WTC11 (cell line): Measurements from ENCODE around the gene PDHB. TPM values are rescaled to one million over a fixed set of nuclear protein-coding genes. Genes with fewer than 3 reads are reported as not detected.

Source experiments
- ATAC-seq: fragments of 200-7000 bp; cut with Tn5 transposase; 2 replicates; pipeline ENCODE4 v1.10.0; 2021; ENCODE audit warnings: mild to moderate bottlenecking, moderate library complexity
- CTCF ChIA-PET: fragments of 300-600 bp; sonication (Branson Sonifier 250); formaldehyde crosslinking; loops from one replicate; lab custom pipeline; 2021; ENCODE audit warnings: antibody characterized with exemption; lab: Charles Lee
- POLR2A ChIA-PET: fragments of 350-600 bp; sonication (Branson Sonifier 250); formaldehyde crosslinking; loops from one replicate; lab custom pipeline; 2021; ENCODE audit warnings: antibody characterized with exemption; lab: Charles Lee
- DNase-seq: peaks from one replicate; pipeline ENCODE4 v3.0.0; 2021; ENCODE audit warnings: low spot score
- H3K27ac Mint-ChIP-seq: 2 replicates; pipeline ENCODE4 v1.8.0; 2021; ENCODE audit warnings: mixed read lengths
- H3K27me3 Mint-ChIP-seq: 2 replicates; pipeline ENCODE4 v1.8.0; 2021; ENCODE audit warnings: low read depth, mild to moderate bottlenecking, moderate library complexity, mixed read lengths
- H3K36me3 Mint-ChIP-seq: 2 replicates; pipeline ENCODE4 v1.8.0; 2021; ENCODE audit warnings: mixed read lengths
- H3K4me1 Mint-ChIP-seq: 2 replicates; pipeline ENCODE4 v1.8.0; 2022; ENCODE audit warnings: mixed read lengths
- H3K4me3 Mint-ChIP-seq: 2 replicates; pipeline ENCODE4 v1.8.0; 2021; ENCODE audit warnings: mild to moderate bottlenecking, moderate library complexity, mixed read lengths
- H3K9me3 Mint-ChIP-seq: 2 replicates; pipeline ENCODE4 v1.8.0; 2021; ENCODE audit warnings: mixed read lengths
- ETV6 ChIP-seq: sonication (generic); formaldehyde crosslinking; IDR thresholded peaks from 2 replicates; pipeline ENCODE4 v1.8.1; 2022; ENCODE audit warnings: mild to moderate bottlenecking, missing genetic modification reagents
- FOXK1 ChIP-seq: sonication (generic); formaldehyde crosslinking; IDR thresholded peaks from 2 replicates; pipeline ENCODE4 v1.8.0; 2022; ENCODE audit warnings: mild to moderate bottlenecking, moderate library complexity, missing genetic modification reagents
- GTF2I ChIP-seq: fragments of 250-450 bp; sonication (Bioruptor Pico); conservative IDR thresholded peaks from 2 replicates; pipeline ENCODE4 v1.4.0; 2021; ENCODE audit warnings: mild to moderate bottlenecking
- KAT7 ChIP-seq: sonication (generic); formaldehyde crosslinking; IDR thresholded peaks from 2 replicates; pipeline ENCODE4 v1.8.1; 2023; ENCODE audit warnings: missing genetic modification reagents, mild to moderate bottlenecking, borderline replicate concordance
- MXD4 ChIP-seq: fragments of 250-450 bp; sonication (Bioruptor Pico); IDR thresholded peaks from 2 replicates; pipeline ENCODE4 v1.8.0; 2021; ENCODE audit warnings: mild to moderate bottlenecking, moderate library complexity, borderline replicate concordance
- NFYB ChIP-seq: sonication (generic); formaldehyde crosslinking; conservative IDR thresholded peaks from 2 replicates; pipeline ENCODE4 v1.8.0; 2022; ENCODE audit warnings: low read depth, missing genetic modification reagents
- NR1H2 ChIP-seq: sonication (generic); formaldehyde crosslinking; IDR thresholded peaks from 2 replicates; pipeline ENCODE4 v1.9.0; 2021; ENCODE audit warnings: mild to moderate bottlenecking, moderate library complexity, missing genetic modification reagents
- SP1 ChIP-seq: sonication (generic); formaldehyde crosslinking; conservative IDR thresholded peaks from 2 replicates; pipeline ENCODE4 v1.8.1; 2022; ENCODE audit warnings: missing genetic modification reagents
- TCF7 ChIP-seq: sonication (generic); formaldehyde crosslinking; IDR thresholded peaks from 2 replicates; pipeline ENCODE4 v1.8.0; 2022; ENCODE audit warnings: mild to moderate bottlenecking, low read depth, missing genetic modification reagents, moderate library complexity
- TEAD1 ChIP-seq: sonication (generic); formaldehyde crosslinking; IDR thresholded peaks from 2 replicates; pipeline ENCODE4 v1.8.0; 2022; ENCODE audit warnings: mild to moderate bottlenecking, missing genetic modification reagents
- ZNF317 ChIP-seq: sonication (generic); formaldehyde crosslinking; IDR thresholded peaks from 2 replicates; pipeline ENCODE4 v1.8.1; 2023; ENCODE audit warnings: low read depth, mild to moderate bottlenecking, moderate library complexity, missing genetic modification reagents, borderline replicate concordance
- ZNF423 ChIP-seq: fragments of 250-450 bp; sonication (Bioruptor Pico); IDR thresholded peaks from 2 replicates; pipeline ENCODE4 v2.1.2; 2022; ENCODE audit warnings: mild to moderate bottlenecking, moderate library complexity
- total RNA-seq: library from RNA; stranded (reverse); gene quantifications from 3 replicates; pipeline ENCODE4 v1.2.3, GENCODE V29; 2021
- TF ChIP-seq, protein P1 (sequence below): sonication (generic); formaldehyde crosslinking; IDR thresholded peaks from 2 replicates; pipeline ENCODE4 v1.8.0; 2022; ENCODE audit warnings: mild to moderate bottlenecking, missing genetic modification reagents
- TF ChIP-seq, protein P2 (sequence below): fragments of 250-450 bp; sonication (Bioruptor Pico); IDR thresholded peaks from 2 replicates; pipeline ENCODE4 v1.9.0; 2021; ENCODE audit warnings: mild to moderate bottlenecking, borderline replicate concordance
- TF ChIP-seq, protein P3 (sequence below): sonication (generic); formaldehyde crosslinking; IDR thresholded peaks from 2 replicates; pipeline ENCODE4 v1.8.0; 2023; ENCODE audit warnings: missing genetic modification reagents, mild to moderate bottlenecking, borderline replicate concordance
- TF ChIP-seq, protein P4 (sequence below): sonication (generic); formaldehyde crosslinking; IDR thresholded peaks from 2 replicates; pipeline ENCODE4 v1.8.1; 2023; ENCODE audit warnings: mild to moderate bottlenecking, missing genetic modification reagents
- TF ChIP-seq, protein P5 (sequence below): sonication (generic); formaldehyde crosslinking; IDR thresholded peaks from 2 replicates; pipeline ENCODE4 v1.8.0; 2022; ENCODE audit warnings: mild to moderate bottlenecking, missing genetic modification reagents
- TF ChIP-seq, protein P6 (sequence below): sonication (generic); formaldehyde crosslinking; IDR thresholded peaks from 2 replicates; pipeline ENCODE4 v1.8.1; 2023; ENCODE audit warnings: mild to moderate bottlenecking, moderate library complexity, missing genetic modification reagents
- TF ChIP-seq, protein P7 (sequence below): sonication (generic); formaldehyde crosslinking; IDR thresholded peaks from 2 replicates; pipeline ENCODE4 v1.8.0; 2022; ENCODE audit warnings: mild to moderate bottlenecking, missing genetic modification reagents

PDHB gene
- total RNA-seq, 1 experiment from 2014 or later = 131 TPM

DNA sequence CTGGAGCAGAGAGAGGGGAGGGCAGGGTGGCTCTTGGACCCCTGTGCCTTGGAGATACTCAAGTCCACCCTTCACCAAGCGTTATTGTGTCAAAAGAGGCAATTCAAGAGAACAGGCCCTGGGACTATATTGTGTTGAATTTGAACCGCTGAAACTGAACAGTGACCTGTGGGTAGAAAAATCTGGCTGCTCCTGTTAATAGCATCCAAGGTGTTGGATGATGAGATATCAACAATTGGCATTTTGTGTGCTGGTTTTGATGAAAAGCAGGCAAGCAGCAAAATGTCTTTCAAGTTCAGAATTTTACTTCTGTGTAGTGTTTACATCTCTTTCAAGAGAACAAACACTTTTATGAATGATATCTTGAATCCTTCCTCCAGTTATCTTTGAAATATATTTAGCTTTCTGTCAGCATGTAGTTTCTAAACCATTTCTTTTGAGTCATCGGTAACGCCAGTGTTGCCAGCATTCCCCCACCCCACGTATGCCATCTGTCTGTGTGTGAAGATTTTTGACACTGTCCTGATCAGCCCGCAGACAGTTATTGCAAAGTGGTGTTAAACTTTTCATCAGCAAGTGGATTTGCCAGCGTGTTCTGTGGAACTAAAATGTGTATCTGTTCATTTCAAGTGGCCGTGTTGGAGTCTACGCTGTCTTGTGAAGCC is 34.8 kb downstream of the PDHB start (continued):
- TF ChIP-seq, protein P1, sequence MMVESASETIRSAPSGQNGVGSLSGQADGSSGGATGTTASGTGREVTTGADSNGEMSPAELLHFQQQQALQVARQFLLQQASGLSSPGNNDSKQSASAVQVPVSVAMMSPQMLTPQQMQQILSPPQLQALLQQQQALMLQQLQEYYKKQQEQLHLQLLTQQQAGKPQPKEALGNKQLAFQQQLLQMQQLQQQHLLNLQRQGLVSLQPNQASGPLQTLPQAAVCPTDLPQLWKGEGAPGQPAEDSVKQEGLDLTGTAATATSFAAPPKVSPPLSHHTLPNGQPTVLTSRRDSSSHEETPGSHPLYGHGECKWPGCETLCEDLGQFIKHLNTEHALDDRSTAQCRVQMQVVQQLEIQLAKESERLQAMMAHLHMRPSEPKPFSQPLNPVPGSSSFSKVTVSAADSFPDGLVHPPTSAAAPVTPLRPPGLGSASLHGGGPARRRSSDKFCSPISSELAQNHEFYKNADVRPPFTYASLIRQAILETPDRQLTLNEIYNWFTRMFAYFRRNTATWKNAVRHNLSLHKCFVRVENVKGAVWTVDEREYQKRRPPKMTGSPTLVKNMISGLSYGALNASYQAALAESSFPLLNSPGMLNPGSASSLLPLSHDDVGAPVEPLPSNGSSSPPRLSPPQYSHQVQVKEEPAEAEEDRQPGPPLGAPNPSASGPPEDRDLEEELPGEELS (CRISPR knock-in tag) = no peak

DNA sequence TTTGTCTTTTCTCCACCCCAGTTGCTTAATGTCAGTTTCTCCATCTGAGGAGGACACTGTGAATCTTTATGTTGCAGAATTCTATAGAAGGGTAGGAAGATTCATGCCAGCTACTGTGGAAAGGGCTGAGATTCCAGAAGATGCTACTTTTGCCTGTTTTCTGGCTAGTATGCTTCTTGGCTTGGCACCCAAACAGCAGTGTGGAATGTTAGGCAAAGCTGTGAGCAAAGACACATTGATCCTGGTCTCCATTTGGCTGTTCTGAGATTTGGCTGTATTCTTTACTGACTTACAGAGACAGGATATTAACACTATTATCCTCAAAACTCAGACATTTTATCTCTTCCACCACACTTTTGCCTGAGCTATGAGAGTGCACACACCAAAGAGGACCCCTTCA is 39.3 kb downstream of the PDHB start:
- Mint-ChIP-seq H3K27ac (peak overlapping the region; percentile 73), H3K9me3 (no peaks in the 10 kb centered on the region), H3K4me1 (peaks cover 30% of the 10 kb centered on the region), H3K4me3 (peak overlapping the region; percentile 4; the same call in 1 of the 2 replicates), H3K36me3 (no peaks in the 10 kb centered on the region), H3K27me3 (no peaks in the 10 kb centered on the region)
- ATAC-seq = 0 out of 2 replicates have a peak, but pooled peaks have one; percentile 18
- no peak for DNase-seq
- ChIA-PET POLR2A (no interaction called here), CTCF (interaction anchor here (0.7 to 1.7 kb wide), 6 partner anchors 8 to 206 kb away, joined by 3 to 7 read pairs (median 4); partner anchors contain the start of genes HTD2 and RPP14)
- TF ChIP-seq TCF7 (CRISPR knock-in tag) (no peak), MXD4 (CRISPR knock-in tag) (no peak), SP1 (CRISPR knock-in tag) (no peak), NFYB (CRISPR knock-in tag) (no peak), TEAD1 (CRISPR knock-in tag) (no peak), NR1H2 (no peak), ZNF423 (CRISPR knock-in tag) (no peak), FOXK1 (CRISPR knock-in tag) (no peak), KAT7 (CRISPR knock-in tag) (no peak), GTF2I (no peak), ETV6 (no peak), ZNF317 (CRISPR knock-in tag) (no peak)
- TF ChIP-seq, protein P2, sequence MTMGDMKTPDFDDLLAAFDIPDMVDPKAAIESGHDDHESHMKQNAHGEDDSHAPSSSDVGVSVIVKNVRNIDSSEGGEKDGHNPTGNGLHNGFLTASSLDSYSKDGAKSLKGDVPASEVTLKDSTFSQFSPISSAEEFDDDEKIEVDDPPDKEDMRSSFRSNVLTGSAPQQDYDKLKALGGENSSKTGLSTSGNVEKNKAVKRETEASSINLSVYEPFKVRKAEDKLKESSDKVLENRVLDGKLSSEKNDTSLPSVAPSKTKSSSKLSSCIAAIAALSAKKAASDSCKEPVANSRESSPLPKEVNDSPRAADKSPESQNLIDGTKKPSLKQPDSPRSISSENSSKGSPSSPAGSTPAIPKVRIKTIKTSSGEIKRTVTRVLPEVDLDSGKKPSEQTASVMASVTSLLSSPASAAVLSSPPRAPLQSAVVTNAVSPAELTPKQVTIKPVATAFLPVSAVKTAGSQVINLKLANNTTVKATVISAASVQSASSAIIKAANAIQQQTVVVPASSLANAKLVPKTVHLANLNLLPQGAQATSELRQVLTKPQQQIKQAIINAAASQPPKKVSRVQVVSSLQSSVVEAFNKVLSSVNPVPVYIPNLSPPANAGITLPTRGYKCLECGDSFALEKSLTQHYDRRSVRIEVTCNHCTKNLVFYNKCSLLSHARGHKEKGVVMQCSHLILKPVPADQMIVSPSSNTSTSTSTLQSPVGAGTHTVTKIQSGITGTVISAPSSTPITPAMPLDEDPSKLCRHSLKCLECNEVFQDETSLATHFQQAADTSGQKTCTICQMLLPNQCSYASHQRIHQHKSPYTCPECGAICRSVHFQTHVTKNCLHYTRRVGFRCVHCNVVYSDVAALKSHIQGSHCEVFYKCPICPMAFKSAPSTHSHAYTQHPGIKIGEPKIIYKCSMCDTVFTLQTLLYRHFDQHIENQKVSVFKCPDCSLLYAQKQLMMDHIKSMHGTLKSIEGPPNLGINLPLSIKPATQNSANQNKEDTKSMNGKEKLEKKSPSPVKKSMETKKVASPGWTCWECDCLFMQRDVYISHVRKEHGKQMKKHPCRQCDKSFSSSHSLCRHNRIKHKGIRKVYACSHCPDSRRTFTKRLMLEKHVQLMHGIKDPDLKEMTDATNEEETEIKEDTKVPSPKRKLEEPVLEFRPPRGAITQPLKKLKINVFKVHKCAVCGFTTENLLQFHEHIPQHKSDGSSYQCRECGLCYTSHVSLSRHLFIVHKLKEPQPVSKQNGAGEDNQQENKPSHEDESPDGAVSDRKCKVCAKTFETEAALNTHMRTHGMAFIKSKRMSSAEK = no peak
- TF ChIP-seq, protein P3, sequence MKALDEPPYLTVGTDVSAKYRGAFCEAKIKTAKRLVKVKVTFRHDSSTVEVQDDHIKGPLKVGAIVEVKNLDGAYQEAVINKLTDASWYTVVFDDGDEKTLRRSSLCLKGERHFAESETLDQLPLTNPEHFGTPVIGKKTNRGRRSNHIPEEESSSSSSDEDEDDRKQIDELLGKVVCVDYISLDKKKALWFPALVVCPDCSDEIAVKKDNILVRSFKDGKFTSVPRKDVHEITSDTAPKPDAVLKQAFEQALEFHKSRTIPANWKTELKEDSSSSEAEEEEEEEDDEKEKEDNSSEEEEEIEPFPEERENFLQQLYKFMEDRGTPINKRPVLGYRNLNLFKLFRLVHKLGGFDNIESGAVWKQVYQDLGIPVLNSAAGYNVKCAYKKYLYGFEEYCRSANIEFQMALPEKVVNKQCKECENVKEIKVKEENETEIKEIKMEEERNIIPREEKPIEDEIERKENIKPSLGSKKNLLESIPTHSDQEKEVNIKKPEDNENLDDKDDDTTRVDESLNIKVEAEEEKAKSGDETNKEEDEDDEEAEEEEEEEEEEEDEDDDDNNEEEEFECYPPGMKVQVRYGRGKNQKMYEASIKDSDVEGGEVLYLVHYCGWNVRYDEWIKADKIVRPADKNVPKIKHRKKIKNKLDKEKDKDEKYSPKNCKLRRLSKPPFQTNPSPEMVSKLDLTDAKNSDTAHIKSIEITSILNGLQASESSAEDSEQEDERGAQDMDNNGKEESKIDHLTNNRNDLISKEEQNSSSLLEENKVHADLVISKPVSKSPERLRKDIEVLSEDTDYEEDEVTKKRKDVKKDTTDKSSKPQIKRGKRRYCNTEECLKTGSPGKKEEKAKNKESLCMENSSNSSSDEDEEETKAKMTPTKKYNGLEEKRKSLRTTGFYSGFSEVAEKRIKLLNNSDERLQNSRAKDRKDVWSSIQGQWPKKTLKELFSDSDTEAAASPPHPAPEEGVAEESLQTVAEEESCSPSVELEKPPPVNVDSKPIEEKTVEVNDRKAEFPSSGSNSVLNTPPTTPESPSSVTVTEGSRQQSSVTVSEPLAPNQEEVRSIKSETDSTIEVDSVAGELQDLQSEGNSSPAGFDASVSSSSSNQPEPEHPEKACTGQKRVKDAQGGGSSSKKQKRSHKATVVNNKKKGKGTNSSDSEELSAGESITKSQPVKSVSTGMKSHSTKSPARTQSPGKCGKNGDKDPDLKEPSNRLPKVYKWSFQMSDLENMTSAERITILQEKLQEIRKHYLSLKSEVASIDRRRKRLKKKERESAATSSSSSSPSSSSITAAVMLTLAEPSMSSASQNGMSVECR (CRISPR knock-in tag) = no peak
- TF ChIP-seq, protein P4, sequence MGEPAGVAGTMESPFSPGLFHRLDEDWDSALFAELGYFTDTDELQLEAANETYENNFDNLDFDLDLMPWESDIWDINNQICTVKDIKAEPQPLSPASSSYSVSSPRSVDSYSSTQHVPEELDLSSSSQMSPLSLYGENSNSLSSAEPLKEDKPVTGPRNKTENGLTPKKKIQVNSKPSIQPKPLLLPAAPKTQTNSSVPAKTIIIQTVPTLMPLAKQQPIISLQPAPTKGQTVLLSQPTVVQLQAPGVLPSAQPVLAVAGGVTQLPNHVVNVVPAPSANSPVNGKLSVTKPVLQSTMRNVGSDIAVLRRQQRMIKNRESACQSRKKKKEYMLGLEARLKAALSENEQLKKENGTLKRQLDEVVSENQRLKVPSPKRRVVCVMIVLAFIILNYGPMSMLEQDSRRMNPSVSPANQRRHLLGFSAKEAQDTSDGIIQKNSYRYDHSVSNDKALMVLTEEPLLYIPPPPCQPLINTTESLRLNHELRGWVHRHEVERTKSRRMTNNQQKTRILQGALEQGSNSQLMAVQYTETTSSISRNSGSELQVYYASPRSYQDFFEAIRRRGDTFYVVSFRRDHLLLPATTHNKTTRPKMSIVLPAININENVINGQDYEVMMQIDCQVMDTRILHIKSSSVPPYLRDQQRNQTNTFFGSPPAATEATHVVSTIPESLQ (CRISPR knock-in tag) = no peak
- TF ChIP-seq, protein P5, sequence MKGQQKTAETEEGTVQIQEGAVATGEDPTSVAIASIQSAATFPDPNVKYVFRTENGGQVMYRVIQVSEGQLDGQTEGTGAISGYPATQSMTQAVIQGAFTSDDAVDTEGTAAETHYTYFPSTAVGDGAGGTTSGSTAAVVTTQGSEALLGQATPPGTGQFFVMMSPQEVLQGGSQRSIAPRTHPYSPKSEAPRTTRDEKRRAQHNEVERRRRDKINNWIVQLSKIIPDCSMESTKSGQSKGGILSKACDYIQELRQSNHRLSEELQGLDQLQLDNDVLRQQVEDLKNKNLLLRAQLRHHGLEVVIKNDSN (CRISPR knock-in tag) = no peak
- TF ChIP-seq, protein P6, sequence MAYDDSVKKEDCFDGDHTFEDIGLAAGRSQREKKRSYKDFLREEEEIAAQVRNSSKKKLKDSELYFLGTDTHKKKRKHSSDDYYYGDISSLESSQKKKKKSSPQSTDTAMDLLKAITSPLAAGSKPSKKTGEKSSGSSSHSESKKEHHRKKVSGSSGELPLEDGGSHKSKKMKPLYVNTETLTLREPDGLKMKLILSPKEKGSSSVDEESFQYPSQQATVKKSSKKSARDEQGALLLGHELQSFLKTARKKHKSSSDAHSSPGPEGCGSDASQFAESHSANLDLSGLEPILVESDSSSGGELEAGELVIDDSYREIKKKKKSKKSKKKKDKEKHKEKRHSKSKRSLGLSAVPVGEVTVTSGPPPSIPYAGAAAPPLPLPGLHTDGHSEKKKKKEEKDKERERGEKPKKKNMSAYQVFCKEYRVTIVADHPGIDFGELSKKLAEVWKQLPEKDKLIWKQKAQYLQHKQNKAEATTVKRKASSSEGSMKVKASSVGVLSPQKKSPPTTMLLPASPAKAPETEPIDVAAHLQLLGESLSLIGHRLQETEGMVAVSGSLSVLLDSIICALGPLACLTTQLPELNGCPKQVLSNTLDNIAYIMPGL (CRISPR knock-in tag) = no peak
- TF ChIP-seq, protein P7, sequence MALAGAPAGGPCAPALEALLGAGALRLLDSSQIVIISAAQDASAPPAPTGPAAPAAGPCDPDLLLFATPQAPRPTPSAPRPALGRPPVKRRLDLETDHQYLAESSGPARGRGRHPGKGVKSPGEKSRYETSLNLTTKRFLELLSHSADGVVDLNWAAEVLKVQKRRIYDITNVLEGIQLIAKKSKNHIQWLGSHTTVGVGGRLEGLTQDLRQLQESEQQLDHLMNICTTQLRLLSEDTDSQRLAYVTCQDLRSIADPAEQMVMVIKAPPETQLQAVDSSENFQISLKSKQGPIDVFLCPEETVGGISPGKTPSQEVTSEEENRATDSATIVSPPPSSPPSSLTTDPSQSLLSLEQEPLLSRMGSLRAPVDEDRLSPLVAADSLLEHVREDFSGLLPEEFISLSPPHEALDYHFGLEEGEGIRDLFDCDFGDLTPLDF (CRISPR knock-in tag) = no peak
